NCI-H69 (cell line): ENCODE measurements around the gene ARHGAP12.
"Not testable (repeated sequence)": the region's sequence is repeated elsewhere in the genome, so short reads cannot be mapped to it uniquely, and the experiment has no call there.

Experiments used
- DNase-seq: peaks from one replicate; lab custom pipeline; 2025; lab: John Stamatoyannopoulos, UW

ARHGAP12 gene

GRCh38 chr10:31928549-31929260 is at the start of gene ARHGAP12:
TSS of gene ARHGAP12 (minus strand) at chr10:31928831. CDS start at chr10:31908855, 19,976 bp downstream.
- peak; percentile 87 for DNase-seq

- no peak for DNase-seq
Measured at GRCh38 chr10:31978156-31978483, 49.5 kb upstream of the ARHGAP12 start.

GRCh38 chr10:31977440-31978155 is 49.0 kb upstream of the ARHGAP12 start:
- DNase-seq: peak; percentile 22

- DNase-seq: no peak
Measured at GRCh38 chr10:31975157-31975765, 46.6 kb upstream of the ARHGAP12 start.

- DNase-seq: no peak
Measured at GRCh38 chr10:31974434-31975124, 45.9 kb upstream of the ARHGAP12 start.

GRCh38 chr10:31972519-31973041 is 43.9 kb upstream of the ARHGAP12 start:
- no peak for DNase-seq

- DNase-seq: not testable (repeated sequence)
Measured at GRCh38 chr10:31969847-31970246, 41.2 kb upstream of the ARHGAP12 start.

GRCh38 chr10:31963589-31963980 is 35.0 kb upstream of the ARHGAP12 start:
- DNase-seq: no peak

GRCh38 chr10:31962826-31963588 is 34.4 kb upstream of the ARHGAP12 start:
- DNase-seq: no peak

GRCh38 chr10:31961277-31962074 is 32.8 kb upstream of the ARHGAP12 start:
- DNase-seq: peak; percentile 81

- no peak for DNase-seq
Measured at GRCh38 chr10:31959461-31960173, 31.0 kb upstream of the ARHGAP12 start.

- DNase-seq: no peak
Measured at GRCh38 chr10:31958856-31959255, 30.2 kb upstream of the ARHGAP12 start.

- DNase-seq: no peak
Measured at GRCh38 chr10:31956200-31956946, 27.7 kb upstream of the ARHGAP12 start.

GRCh38 chr10:31954410-31955191 is 26.0 kb upstream of the ARHGAP12 start:
- no peak for DNase-seq

- no peak for DNase-seq
Measured at GRCh38 chr10:31953480-31953879, 24.8 kb upstream of the ARHGAP12 start.

GRCh38 chr10:31953080-31953479 is 24.4 kb upstream of the ARHGAP12 start:
- no peak for DNase-seq

GRCh38 chr10:31952066-31952465 is 23.4 kb upstream of the ARHGAP12 start:
- no peak for DNase-seq

GRCh38 chr10:31949266-31949665 is 20.6 kb upstream of the ARHGAP12 start:
- no peak for DNase-seq

GRCh38 chr10:31948021-31948420 is 19.4 kb upstream of the ARHGAP12 start:
- DNase-seq: no peak
